TTC549 (cell line): ENCODE results near the gene PUSL1.

Experiments
- FAIRE-seq: peaks from 2 replicates; lab custom pipeline; 2012; peaks lifted over from hg19 to GRCh38; lab: Jason Lieb, UNC

The PUSL1 gene

GRCh38 chr1:1354271-1355247 lies 46.2 kb downstream of the PUSL1 start:
- no peak for FAIRE-seq

DNA sequence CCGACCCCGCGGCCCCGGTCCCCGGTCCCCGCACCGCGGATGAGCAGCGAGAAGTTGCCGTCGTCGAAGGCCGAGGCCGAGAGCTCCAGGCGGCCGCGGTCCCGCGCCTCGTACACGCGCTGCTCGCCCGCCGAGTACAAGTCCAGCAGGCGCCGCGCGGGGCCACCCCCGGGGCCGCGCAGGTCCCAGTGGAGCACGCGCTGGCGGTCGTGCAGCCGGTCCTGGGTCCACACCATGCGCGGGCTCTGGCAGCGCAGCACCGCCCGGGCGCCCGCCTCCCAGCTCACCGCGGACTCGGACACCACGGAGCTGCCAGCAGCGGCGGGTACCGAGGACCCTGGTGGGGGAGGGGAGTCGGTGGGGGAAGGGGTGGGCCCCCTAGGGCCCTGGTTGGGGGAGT lies 47.0 kb downstream of the PUSL1 start:
- FAIRE-seq = no peak

DNA sequence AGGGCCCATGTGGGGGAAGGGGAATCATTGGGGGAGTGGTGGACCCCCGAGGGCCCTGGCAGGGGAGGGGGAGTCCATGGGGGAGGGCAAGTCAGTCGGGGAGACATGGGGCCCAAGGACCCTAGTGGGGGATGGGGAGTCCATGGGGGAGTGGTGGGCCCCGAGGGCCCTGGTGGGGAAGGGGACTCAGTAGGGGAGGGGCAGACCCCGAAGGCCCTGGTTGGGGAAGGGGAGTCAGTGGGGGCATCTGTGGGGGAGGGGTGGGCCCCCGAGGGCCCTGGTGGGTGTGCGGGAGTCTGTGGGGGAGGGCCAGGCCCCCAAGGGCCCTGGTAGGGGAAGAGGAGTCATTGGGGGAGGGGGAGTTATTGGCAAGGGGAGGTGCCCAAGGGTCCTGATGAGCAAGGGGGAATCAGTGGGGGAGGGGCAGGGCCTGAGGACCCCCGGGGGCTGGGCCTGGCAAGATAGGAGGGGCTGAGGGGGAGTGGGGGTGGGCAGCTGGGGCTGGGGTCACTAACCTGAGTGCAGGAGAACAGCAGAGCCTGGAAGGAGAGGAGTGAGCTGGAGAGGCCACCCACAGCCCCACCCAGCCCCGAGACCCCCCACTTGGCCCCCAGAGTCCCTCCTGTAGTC lies 47.9 kb downstream of the PUSL1 start:
- FAIRE-seq = no peak

DNA sequence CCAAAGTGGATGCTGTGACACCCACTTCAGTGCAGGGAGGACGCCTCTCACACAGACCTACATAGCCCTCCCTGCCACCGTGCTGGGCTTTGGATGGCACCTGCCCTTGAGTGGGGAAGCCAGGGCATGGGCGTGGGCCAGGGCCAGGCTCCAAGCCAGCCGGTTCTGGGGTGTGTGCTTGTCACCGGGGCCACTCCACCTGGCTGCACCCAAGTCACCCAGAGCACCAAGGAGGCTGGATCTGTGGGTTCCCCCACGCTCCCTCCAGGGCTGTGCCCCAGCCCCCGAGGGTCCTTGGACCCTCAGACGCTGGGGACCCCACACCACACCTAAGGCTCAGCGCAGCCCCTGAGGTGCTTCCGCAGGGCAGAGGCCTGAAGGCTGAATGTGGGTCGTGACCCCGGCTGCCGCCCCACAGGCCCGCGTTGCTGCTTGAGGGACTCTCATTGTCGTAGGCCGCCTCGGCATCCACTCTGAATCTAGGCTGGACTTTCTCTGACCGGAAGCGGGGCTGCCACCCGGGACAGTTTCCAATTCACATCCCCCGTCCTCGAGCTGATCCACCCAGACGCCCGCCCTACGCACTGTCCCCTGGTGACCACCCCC lies 48.5 kb downstream of the PUSL1 start:
- FAIRE-seq = no peak

GRCh38 chr1:1357871-1358432 lies 49.6 kb downstream of the PUSL1 start:
- no peak for FAIRE-seq

GRCh38 chr1:1358433-1359271 lies 50.3 kb downstream of the PUSL1 start, which contains the start of gene MXRA8:
Gene MXRA8 (minus strand): TSS chr1:1358555. CDS start chr1:1358504, 51 bp downstream.
- peak; percentile 72 for FAIRE-seq

DNA sequence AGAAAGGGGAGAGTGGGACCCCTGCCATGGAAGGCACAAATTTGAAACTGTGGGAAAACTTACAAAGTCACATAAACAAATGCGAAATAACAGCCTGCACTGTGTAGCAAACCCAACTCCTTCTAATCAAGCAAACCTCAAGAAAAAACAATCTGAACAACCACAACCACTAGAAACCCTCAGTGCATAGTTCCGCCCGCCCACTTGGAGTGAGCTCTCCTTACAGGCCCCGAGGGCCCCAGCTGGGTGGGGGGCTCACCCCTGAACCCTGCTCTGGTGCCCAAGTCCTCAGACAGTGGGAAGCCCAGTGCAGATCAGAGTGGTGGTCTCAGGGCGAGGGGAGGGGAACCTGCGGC lies 50.9 kb downstream of the PUSL1 start:
- no peak for FAIRE-seq

DNA sequence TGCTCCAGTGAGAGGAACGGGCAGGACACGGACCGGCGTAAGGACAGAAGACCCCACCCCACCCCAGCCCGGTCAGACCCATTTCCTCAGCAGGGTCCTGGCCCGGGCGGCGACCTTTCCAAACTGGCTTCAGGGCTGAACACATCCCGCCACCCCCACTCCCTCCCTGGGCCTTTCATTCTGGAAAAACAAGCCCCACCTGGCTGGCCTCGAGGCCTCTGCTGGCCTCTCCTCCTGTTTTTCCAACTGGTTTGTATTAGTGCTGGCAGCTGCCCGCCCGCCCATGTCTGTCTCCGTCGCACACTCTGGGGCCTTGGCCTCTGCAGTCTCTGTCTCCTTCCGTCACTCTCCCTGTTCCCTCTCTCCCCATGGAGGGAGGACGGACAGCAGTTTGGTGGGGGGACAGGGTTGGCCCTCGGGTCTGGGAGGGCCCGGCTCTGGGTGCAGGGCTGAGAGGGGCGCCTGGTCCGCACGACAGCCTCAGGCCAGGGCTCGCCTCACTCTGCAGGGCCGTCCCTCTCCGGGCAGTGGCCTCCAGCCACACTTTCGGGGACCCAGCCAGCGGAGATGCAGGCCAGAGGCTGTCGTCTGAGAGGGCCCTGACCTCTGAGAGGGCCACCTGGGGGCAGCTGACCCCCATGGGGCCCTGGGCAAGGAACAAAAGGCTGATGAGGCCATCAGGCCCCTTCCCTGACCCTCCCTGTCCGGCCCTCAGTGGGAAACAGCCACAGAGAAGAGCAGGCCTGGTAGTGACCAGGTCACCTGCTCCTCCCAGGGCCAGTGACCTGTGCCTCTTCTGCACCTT lies 51.5 kb downstream of the PUSL1 start:
- no peak for FAIRE-seq

DNA sequence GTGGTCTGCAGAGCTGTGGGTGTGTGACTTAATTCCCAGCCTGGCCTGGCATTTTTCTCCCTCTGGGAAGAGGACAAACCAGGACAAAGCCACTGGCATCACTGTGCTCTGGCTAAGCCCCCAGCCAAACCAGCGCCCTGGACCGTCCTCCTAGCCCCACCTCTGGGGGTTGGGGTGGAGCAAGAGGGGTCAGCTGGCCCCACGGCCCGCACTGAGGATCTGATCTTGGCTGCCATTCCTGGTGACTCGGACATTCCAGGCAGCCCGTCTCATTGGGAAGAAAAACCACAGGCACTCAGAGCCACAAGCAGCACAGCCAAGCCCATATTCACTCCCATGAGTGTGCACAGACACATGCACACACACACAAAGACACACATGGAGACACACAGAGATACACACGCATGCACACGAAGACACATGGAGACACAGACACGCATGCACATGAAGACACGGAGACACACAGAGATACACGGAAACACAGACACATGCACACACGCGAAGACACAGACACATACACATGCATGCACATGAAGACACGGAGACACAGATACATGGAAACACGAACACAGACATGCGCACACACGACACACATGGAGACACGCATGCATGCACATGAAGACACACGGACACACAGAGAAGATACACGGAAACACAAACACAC lies 52.2 kb downstream of the PUSL1 start:
- FAIRE-seq = no peak
